Measurements from ENCODE around the gene KRTAP23-1. TPM values are rescaled to one million over a fixed set of nuclear protein-coding genes. Genes with fewer than 3 reads are reported as not detected.

Gene KRTAP23-1
- total and polyA plus RNA-seq, 10 of the 15 experiments (the other 5 are each of a cell fraction or from before 2014, with no cell fraction given) = not detected

DNA sequence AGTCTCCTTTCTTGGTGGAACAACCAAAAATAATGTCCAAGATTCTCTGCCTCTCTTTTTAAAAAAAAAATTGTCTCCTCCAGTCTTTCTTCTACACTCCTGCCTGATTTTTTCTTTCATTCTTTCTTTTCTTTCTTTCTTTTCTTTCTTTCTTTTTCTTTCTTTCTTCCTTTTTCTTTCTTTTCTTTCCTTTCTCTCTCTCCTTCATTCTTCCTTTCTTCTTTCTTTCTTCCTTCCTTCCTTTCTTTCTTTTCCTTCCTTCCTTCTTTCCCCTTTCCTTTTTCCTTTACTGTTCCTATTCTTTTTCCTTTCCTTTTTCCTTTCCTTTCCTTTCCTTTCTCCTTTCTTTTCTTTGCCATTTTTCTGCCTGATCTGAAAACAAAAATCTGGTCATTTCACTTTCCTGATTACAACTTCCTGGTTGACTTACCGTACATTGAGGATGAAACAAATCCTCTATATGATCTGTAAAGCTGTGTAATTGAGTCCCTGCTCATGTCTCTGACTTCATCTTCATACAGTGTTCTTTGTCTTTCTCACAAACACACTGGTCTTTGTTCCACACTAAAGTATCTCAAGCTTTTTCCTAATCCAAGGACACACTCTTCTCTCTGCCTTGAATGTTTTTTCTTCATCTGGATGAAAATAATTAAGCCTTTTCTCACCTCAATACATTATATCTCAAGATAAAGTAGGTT, 6.1 kb upstream of the KRTAP23-1 start (continued):
- TF ChIP-seq, protein P1, sequence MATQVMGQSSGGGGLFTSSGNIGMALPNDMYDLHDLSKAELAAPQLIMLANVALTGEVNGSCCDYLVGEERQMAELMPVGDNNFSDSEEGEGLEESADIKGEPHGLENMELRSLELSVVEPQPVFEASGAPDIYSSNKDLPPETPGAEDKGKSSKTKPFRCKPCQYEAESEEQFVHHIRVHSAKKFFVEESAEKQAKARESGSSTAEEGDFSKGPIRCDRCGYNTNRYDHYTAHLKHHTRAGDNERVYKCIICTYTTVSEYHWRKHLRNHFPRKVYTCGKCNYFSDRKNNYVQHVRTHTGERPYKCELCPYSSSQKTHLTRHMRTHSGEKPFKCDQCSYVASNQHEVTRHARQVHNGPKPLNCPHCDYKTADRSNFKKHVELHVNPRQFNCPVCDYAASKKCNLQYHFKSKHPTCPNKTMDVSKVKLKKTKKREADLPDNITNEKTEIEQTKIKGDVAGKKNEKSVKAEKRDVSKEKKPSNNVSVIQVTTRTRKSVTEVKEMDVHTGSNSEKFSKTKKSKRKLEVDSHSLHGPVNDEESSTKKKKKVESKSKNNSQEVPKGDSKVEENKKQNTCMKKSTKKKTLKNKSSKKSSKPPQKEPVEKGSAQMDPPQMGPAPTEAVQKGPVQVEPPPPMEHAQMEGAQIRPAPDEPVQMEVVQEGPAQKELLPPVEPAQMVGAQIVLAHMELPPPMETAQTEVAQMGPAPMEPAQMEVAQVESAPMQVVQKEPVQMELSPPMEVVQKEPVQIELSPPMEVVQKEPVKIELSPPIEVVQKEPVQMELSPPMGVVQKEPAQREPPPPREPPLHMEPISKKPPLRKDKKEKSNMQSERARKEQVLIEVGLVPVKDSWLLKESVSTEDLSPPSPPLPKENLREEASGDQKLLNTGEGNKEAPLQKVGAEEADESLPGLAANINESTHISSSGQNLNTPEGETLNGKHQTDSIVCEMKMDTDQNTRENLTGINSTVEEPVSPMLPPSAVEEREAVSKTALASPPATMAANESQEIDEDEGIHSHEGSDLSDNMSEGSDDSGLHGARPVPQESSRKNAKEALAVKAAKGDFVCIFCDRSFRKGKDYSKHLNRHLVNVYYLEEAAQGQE (IDR thresholded peaks at IDR 0.05; ENCODE audit: low read depth, low read length) = no peak
- no peak for TF ChIP-seq BACH1 (IDR thresholded peaks at IDR 0.05; ENCODE audit: borderline replicate concordance)
- no peak for TF ChIP-seq HDAC2 (IDR thresholded peaks at IDR 0.05)

DNA sequence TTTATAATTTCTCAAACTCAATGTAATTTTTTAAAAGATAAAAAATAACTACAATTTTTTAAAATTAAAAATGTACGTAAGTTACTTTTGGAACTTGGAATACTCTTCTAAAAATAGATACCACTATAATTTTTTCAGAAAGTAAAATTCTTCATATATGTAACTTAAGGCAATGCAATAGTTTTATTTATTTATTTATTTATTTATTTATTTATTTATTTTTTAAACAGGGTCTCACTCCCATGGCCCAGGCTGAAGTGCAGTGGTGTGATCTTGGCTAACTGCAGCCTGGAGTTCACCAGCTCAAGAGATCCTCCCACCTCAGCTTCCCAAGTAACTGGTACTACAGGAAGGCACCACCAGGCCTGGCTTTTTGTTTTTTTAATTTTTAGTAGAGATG, 3.1 kb upstream of the KRTAP23-1 start:
- no peaks in the 10 kb centered on the region for H3K9me3 ChIP-seq (replicated peaks; ENCODE audit: control insufficient read depth, insufficient read depth, low read length)
- no peaks in the 10 kb centered on the region for H3K4me1 ChIP-seq (ENCODE audit: control insufficient read depth, insufficient read depth, low read length)
- WGBS (ENCODE audit: insufficient coverage, insufficient replicate concordance, low lambda C conversion rate, missing lambda C conversion rate) = 53% methylated on average over 1 of the region's 1 CpG
- no TSS peak for BruUV-seq (replicated peaks)
- no peak for DNase-seq (ENCODE audit: low read depth, low spot score)
- no peaks in the 10 kb centered on the region for H3K79me2 ChIP-seq (ENCODE audit: control insufficient read depth, insufficient read depth, low read length)
- no peak overlapping the region for H2AFZ ChIP-seq (ENCODE audit: control insufficient read depth, low read depth, low read length)
- no peak overlapping the region for H3K9ac ChIP-seq (ENCODE audit: control insufficient read depth, insufficient read depth, low read length)
- H3K36me3 ChIP-seq (ENCODE audit: control insufficient read depth in 2 of 2, insufficient read depth in 2 of 2, low read length in 1 of 2) = no peaks in the 10 kb centered on the region
- ChIA-PET RAD21 (ENCODE audit: unreplicated experiment) (no interaction called here), SMC1A (ENCODE audit: uncharacterized antibody, unreplicated experiment) (no interaction called here), CTCF (no interaction called here), POLR2A (no interaction called here)
- in situ Hi-C loops (cut with MboI) = no loop called here
- intact Hi-C loops (cut with micrococcal nuclease; ENCODE audit: unreplicated experiment) = no loop called here
- no peak overlapping the region for H3K4me3 ChIP-seq
- no peak for FAIRE-seq
- ATAC-seq = no peak
- no peaks in the 10 kb centered on the region for H4K20me1 ChIP-seq (ENCODE audit: control insufficient read depth, insufficient read depth)
- H3K27ac ChIP-seq (ENCODE audit: control insufficient read depth, insufficient read depth) = no peak overlapping the region
- no peak overlapping the region for H3K4me2 ChIP-seq (ENCODE audit: control insufficient read depth, insufficient read depth)
- no peaks in the 10 kb centered on the region for H3K27me3 ChIP-seq (replicated peaks in 1 of 2; ENCODE audit: control insufficient read depth in 2 of 2, insufficient read depth in 2 of 2, low read length in 1 of 2)
- TF ChIP-seq SMAD5 (IDR thresholded peaks at IDR 0.05; ENCODE audit: low read depth) = no peak
- TF ChIP-seq, protein P2, sequence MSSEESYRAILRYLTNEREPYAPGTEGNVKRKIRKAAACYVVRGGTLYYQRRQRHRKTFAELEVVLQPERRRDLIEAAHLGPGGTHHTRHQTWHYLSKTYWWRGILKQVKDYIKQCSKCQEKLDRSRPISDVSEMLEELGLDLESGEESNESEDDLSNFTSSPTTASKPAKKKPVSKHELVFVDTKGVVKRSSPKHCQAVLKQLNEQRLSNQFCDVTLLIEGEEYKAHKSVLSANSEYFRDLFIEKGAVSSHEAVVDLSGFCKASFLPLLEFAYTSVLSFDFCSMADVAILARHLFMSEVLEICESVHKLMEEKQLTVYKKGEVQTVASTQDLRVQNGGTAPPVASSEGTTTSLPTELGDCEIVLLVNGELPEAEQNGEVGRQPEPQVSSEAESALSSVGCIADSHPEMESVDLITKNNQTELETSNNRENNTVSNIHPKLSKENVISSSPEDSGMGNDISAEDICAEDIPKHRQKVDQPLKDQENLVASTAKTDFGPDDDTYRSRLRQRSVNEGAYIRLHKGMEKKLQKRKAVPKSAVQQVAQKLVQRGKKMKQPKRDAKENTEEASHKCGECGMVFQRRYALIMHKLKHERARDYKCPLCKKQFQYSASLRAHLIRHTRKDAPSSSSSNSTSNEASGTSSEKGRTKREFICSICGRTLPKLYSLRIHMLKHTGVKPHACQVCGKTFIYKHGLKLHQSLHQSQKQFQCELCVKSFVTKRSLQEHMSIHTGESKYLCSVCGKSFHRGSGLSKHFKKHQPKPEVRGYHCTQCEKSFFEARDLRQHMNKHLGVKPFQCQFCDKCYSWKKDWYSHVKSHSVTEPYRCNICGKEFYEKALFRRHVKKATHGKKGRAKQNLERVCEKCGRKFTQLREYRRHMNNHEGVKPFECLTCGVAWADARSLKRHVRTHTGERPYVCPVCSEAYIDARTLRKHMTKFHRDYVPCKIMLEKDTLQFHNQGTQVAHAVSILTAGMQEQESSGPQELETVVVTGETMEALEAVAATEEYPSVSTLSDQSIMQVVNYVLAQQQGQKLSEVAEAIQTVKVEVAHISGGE (CRISPR knock-in tag; IDR thresholded peaks at IDR 0.05) = no peak
- TF ChIP-seq RELA (IDR thresholded peaks at IDR 0.05; ENCODE audit: borderline replicate concordance, partially characterized antibody) = no peak
- no peak for TF ChIP-seq MTA3 (IDR thresholded peaks at IDR 0.05; ENCODE audit: borderline replicate concordance, low read length)
- TF ChIP-seq, protein P3, sequence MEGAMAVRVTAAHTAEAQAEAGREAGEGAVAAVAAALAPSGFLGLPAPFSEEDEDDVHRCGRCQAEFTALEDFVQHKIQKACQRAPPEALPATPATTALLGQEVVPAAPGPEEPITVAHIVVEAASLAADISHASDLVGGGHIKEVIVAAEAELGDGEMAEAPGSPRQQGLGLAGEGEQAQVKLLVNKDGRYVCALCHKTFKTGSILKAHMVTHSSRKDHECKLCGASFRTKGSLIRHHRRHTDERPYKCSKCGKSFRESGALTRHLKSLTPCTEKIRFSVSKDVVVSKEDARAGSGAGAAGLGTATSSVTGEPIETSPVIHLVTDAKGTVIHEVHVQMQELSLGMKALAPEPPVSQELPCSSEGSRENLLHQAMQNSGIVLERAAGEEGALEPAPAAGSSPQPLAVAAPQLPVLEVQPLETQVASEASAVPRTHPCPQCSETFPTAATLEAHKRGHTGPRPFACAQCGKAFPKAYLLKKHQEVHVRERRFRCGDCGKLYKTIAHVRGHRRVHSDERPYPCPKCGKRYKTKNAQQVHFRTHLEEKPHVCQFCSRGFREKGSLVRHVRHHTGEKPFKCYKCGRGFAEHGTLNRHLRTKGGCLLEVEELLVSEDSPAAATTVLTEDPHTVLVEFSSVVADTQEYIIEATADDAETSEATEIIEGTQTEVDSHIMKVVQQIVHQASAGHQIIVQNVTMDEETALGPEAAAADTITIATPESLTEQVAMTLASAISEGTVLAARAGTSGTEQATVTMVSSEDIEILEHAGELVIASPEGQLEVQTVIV (IDR thresholded peaks at IDR 0.05; ENCODE audit: borderline replicate concordance, partially characterized antibody) = no peak
- TF ChIP-seq, protein P4, sequence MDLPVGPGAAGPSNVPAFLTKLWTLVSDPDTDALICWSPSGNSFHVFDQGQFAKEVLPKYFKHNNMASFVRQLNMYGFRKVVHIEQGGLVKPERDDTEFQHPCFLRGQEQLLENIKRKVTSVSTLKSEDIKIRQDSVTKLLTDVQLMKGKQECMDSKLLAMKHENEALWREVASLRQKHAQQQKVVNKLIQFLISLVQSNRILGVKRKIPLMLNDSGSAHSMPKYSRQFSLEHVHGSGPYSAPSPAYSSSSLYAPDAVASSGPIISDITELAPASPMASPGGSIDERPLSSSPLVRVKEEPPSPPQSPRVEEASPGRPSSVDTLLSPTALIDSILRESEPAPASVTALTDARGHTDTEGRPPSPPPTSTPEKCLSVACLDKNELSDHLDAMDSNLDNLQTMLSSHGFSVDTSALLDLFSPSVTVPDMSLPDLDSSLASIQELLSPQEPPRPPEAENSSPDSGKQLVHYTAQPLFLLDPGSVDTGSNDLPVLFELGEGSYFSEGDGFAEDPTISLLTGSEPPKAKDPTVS (IDR thresholded peaks at IDR 0.05; ENCODE audit: low read depth, low read length) = no peak
- TF ChIP-seq RUNX3 (IDR thresholded peaks at IDR 0.05; ENCODE audit: low read length) = no peak
- TF ChIP-seq ZNF24 (IDR thresholded peaks at IDR 0.05) = no peak
- no peak for TF ChIP-seq ZNF207 (IDR thresholded peaks at IDR 0.05; ENCODE audit: borderline replicate concordance)
